ENCODE measurements around the gene FAM3B. TPM values are rescaled to one million over a fixed set of nuclear protein-coding genes. Genes with fewer than 3 reads are reported as not detected.
"Not testable (repeated sequence)": the region's sequence is repeated elsewhere in the genome, so short reads cannot be mapped to it uniquely, and the experiment has no call there.

FAM3B gene
- total RNA-seq, 1 experiment from 2014 or later, result not detected

DNA sequence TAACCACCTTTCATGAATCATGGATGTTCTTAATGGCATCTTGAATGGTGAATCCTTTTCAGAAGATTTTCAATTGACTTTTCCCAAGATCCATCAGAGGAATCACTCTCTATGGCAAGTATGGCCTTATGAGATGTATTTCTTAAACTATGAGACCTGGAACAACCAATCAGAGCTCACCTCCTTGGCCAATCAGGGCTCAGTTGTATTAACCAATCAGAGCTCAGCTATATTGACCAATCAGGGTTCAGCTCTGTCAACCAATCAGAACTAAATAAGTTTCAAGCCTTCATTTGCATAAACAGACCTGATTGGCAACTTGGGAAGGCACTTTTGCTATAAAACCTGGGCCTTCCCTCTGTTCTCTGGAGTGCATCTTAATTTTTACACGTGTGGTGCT is 13.6 kb upstream of the FAM3B start:
- CTCF ChIA-PET, result interaction anchor here (0.6 to 0.9 kb wide), 2 partner anchors 805 to 814 kb away, joined by 3 read pairs; no protein-coding TSS in a partner anchor
- no TSS peak for BruUV-seq (replicated peaks)
- Mint-ChIP-seq H3K27ac (ENCODE audit: low read depth, unreplicated experiment) (no peak overlapping the region), H3K36me3 (ENCODE audit: insufficient read depth, unreplicated experiment) (peaks cover 6% of the 10 kb centered on the region), H3K27me3 (ENCODE audit: insufficient read depth, unreplicated experiment) (peaks cover 38% of the 10 kb centered on the region), H3K4me3 (ENCODE audit: unreplicated experiment) (no peak overlapping the region), H3K4me1 (ENCODE audit: insufficient read depth, unreplicated experiment) (no peaks in the 10 kb centered on the region), H3K9me3 (ENCODE audit: unreplicated experiment) (peaks cover 8% of the 10 kb centered on the region)
- no peak for TF ChIP-seq CTCF (IDR thresholded peaks at IDR 0.05; ENCODE audit: unreplicated experiment)
- DNase-seq (ENCODE audit: unreplicated experiment), result no peak
- POLR2A ChIA-PET, result no interaction called here
- intact Hi-C loops (cut with micrococcal nuclease), result no loop called here

DNA sequence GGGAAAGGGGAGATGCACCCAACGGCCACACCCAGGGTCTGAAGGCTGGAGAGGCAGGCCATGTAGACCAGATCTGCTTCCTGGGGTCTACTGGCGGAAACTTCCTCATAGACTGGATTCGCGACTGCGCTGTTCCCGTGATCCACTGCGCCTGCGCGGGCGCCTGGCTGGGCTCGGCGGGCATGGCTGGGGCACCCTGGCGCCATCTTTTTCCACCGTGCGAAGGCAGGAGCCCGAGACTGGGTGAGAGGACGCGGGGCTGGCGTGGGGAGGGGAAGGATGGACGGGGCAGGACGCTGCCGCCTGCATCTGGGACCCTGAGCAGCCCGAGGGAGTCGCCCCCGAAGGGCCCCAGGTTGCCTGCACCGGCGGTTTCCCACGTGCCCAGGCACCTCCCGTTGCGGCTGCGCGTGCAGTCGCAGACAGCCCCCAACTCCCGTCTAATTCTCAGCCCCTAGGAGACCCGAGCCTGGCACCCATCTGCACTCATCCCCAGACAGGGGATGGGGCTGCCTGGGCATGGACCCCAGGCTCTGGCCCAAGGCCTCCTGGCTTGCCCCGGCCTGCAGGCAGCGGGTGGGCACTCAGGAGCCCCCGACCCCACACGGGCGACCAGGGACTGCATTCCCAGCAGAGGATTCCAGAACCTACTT is 12.4 kb upstream of the FAM3B start:
- H3K27ac Mint-ChIP-seq (ENCODE audit: low read depth, unreplicated experiment), result no peak overlapping the region
- no peak for DNase-seq (ENCODE audit: unreplicated experiment)
- H3K4me3 Mint-ChIP-seq (ENCODE audit: unreplicated experiment), result no peak overlapping the region
- CTCF ChIA-PET, result no interaction called here
- intact Hi-C loops (cut with micrococcal nuclease), result no loop called here
- H3K36me3 Mint-ChIP-seq (ENCODE audit: insufficient read depth, unreplicated experiment), result peaks cover 6% of the 10 kb centered on the region
- H3K9me3 Mint-ChIP-seq (ENCODE audit: unreplicated experiment), result peaks cover 8% of the 10 kb centered on the region
- POLR2A ChIA-PET, result no interaction called here
- TF ChIP-seq CTCF (IDR thresholded peaks at IDR 0.05; ENCODE audit: unreplicated experiment), result no peak
- peaks cover 50% of the 10 kb centered on the region for H3K27me3 Mint-ChIP-seq (ENCODE audit: insufficient read depth, unreplicated experiment)
- BruUV-seq (replicated peaks), result no TSS peak
- H3K4me1 Mint-ChIP-seq (ENCODE audit: insufficient read depth, unreplicated experiment), result no peaks in the 10 kb centered on the region

DNA sequence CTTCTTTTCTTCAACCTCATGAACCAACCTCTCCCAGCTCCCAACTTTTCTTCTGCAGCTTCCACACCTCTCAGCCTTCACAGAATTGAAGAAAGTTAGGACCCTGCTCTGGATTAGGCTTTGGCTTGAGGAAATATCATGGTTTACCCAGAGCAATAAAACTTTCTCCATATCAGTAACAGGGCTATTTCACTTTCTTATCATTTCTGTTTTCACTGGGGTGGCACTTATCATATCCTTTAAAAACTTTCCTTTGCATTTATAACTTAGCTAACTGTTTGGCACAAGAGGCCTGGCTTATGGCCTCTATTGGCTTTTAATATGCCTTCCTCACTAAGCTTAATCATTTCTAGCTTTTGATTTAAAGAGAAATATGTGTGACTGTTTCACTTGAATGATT is 9.4 kb upstream of the FAM3B start:
- Mint-ChIP-seq H3K4me3 (ENCODE audit: unreplicated experiment) (no peak overlapping the region), H3K27me3 (ENCODE audit: insufficient read depth, unreplicated experiment) (peaks cover 66% of the 10 kb centered on the region), H3K4me1 (ENCODE audit: insufficient read depth, unreplicated experiment) (no peaks in the 10 kb centered on the region), H3K27ac (ENCODE audit: low read depth, unreplicated experiment) (no peak overlapping the region), H3K9me3 (ENCODE audit: unreplicated experiment) (peaks cover 8% of the 10 kb centered on the region), H3K36me3 (ENCODE audit: insufficient read depth, unreplicated experiment) (peaks cover 6% of the 10 kb centered on the region)
- BruUV-seq (replicated peaks), result no TSS peak
- ChIA-PET CTCF (interaction anchor here (0.5 to 1.3 kb wide), 2 partner anchors 24 to 1075 kb away, joined by 3 to 4 read pairs; no protein-coding TSS in a partner anchor), POLR2A (no interaction called here)
- no peak for TF ChIP-seq CTCF (IDR thresholded peaks at IDR 0.05; ENCODE audit: unreplicated experiment)
- no peak for DNase-seq (ENCODE audit: unreplicated experiment)
- intact Hi-C loops (cut with micrococcal nuclease), result no loop called here

- H3K4me1 Mint-ChIP-seq (ENCODE audit: insufficient read depth, unreplicated experiment); DNase-seq (ENCODE audit: unreplicated experiment); CTCF ChIA-PET; POLR2A ChIA-PET; H3K27ac Mint-ChIP-seq (ENCODE audit: low read depth, unreplicated experiment); BruUV-seq (replicated peaks); H3K36me3 Mint-ChIP-seq (ENCODE audit: insufficient read depth, unreplicated experiment); H3K9me3 Mint-ChIP-seq (ENCODE audit: unreplicated experiment); H3K4me3 Mint-ChIP-seq (ENCODE audit: unreplicated experiment); intact Hi-C loops (cut with micrococcal nuclease): not testable (repeated sequence)
- H3K27me3 Mint-ChIP-seq (ENCODE audit: insufficient read depth, unreplicated experiment), result peaks cover 37% of the 10 kb centered on the region
Measured at GRCh38 chr21:41313285-41314164, 3.1 kb upstream of the FAM3B start.
